GM23338 (cell line): ENCODE measurements around the gene CXCL6. TPM values are rescaled to one million over a fixed set of nuclear protein-coding genes. Genes with fewer than 3 reads are reported as not detected.

Experiments
- ATAC-seq: fragments of 200-7000 bp; cut with Tn5 transposase; 3 replicates; pipeline ENCODE4 v1.9.1; 2020
- DNase-seq: peaks from one replicate; pipeline ENCODE4 v3.0.0-alpha.2; 2015; ENCODE audit warnings: low spot score
- H2AFZ ChIP-seq: fragments of 200-600 bp; sonication (generic); 2 replicates; pipeline ENCODE4 v1.8.0; 2016; ENCODE audit warnings: antibody characterized with exemption, mild to moderate bottlenecking, moderate library complexity
- H3F3A ChIP-seq: fragments of 200-600 bp; sonication (generic); replicated peaks from 2 replicates; pipeline ENCODE4 v1.8.0; 2017; ENCODE audit warnings: antibody characterized with exemption, mixed run types, low read depth
- H3K27ac ChIP-seq: fragments of 200-600 bp; sonication (generic); 2 replicates; pipeline ENCODE4 v1.6.1; 2016; ENCODE audit warnings: low read depth
- H3K27me3 ChIP-seq: fragments of 200-600 bp; sonication (generic); 2 replicates; pipeline ENCODE4 v1.8.0; 2016; ENCODE audit warnings: mild to moderate bottlenecking, mixed run types, moderate library complexity; ENCODE audit not compliant: insufficient read depth
- H3K36me3 ChIP-seq: fragments of 200-600 bp; sonication (generic); 2 replicates; pipeline ENCODE4 v1.8.0; 2016; ENCODE audit warnings: mild to moderate bottlenecking; ENCODE audit not compliant: insufficient read depth
- H3K4me1 ChIP-seq: fragments of 200-600 bp; sonication (generic); 2 replicates; pipeline ENCODE4 v1.8.0; 2016; ENCODE audit warnings: mild to moderate bottlenecking, moderate library complexity; ENCODE audit not compliant: insufficient read depth
- H3K4me2 ChIP-seq: fragments of 200-600 bp; sonication (generic); 2 replicates; pipeline ENCODE4 v1.7.1; 2017; ENCODE audit warnings: mixed run types
- H3K4me3 ChIP-seq: fragments of 200-600 bp; sonication (generic); 2 replicates; pipeline ENCODE4 v1.6.1; 2016; ENCODE audit warnings: mixed run types
- H3K79me2 ChIP-seq: fragments of 200-600 bp; sonication (generic); replicated peaks from 2 replicates; pipeline ENCODE4 v1.8.0; 2017; ENCODE audit warnings: mild to moderate bottlenecking; ENCODE audit not compliant: insufficient read depth
- H3K9me2 ChIP-seq: fragments of 200-600 bp; sonication (generic); 2 replicates; pipeline ENCODE4 v1.8.0; 2017; ENCODE audit not compliant: insufficient read depth
- H4K20me1 ChIP-seq: fragments of 200-600 bp; sonication (generic); replicated peaks from 2 replicates; pipeline ENCODE4 v1.8.0; 2017; ENCODE audit warnings: mild to moderate bottlenecking; ENCODE audit not compliant: insufficient read depth
- H3K27ac Mint-ChIP-seq: 2 replicates; pipeline ENCODE4 v1.8.0; 2020; ENCODE audit warnings: inconsistent platforms, mild to moderate bottlenecking, moderate library complexity, mixed read lengths
- H3K27me3 Mint-ChIP-seq: 3 replicates; pipeline ENCODE4 v1.8.0; 2022; ENCODE audit warnings: low read depth, mild to moderate bottlenecking, moderate library complexity, mixed read lengths, inconsistent platforms; ENCODE audit not compliant: insufficient read depth, poor library complexity
- H3K36me3 Mint-ChIP-seq: 3 replicates; pipeline ENCODE4 v1.8.0; 2021; ENCODE audit warnings: low read depth, mild to moderate bottlenecking, inconsistent platforms, moderate library complexity, mixed read lengths
- H3K4me1 Mint-ChIP-seq: 3 replicates; pipeline ENCODE4 v1.8.0; 2020; ENCODE audit warnings: mild to moderate bottlenecking, inconsistent platforms, mixed read lengths
- H3K4me3 Mint-ChIP-seq: 3 replicates; pipeline ENCODE4 v1.8.0; 2021; ENCODE audit warnings: moderate library complexity, mild to moderate bottlenecking, inconsistent platforms, mixed read lengths
- H3K9me3 Mint-ChIP-seq: 3 replicates; pipeline ENCODE4 v1.8.0; 2020; ENCODE audit warnings: moderate library complexity, mild to moderate bottlenecking, inconsistent platforms, mixed read lengths
- CREB1 ChIP-seq: fragments of 250-450 bp; sonication (Bioruptor Pico); IDR thresholded peaks from 2 replicates; pipeline ENCODE4 v1.5.0; 2020; ENCODE audit warnings: low read depth, mild to moderate bottlenecking, moderate library complexity
- EZH2 ChIP-seq: fragments of 200-600 bp; sonication (generic); IDR thresholded peaks from one replicate; pipeline ENCODE4 v1.8.0; 2017; ENCODE audit warnings: antibody characterized with exemption, mild to moderate bottlenecking, low read depth; ENCODE audit not compliant: unreplicated experiment
- EZH2phosphoT487 ChIP-seq: fragments of 200-600 bp; sonication (generic); IDR thresholded peaks from one replicate; pipeline ENCODE4 v1.8.1; 2018; ENCODE audit warnings: antibody characterized with exemption; ENCODE audit not compliant: unreplicated experiment
- JUNB ChIP-seq: IDR thresholded peaks from one replicate; pipeline ENCODE4 v1.6.1; 2016; ENCODE audit warnings: antibody characterized with exemption; ENCODE audit not compliant: unreplicated experiment
- NANOG ChIP-seq: IDR thresholded peaks from 2 replicates; pipeline ENCODE4 v1.6.1; 2016; ENCODE audit warnings: antibody characterized with exemption, borderline replicate concordance
- POLR2AphosphoS5 ChIP-seq: IDR thresholded peaks from 2 replicates; pipeline ENCODE4 v1.6.1; 2016; ENCODE audit warnings: antibody characterized with exemption, low read depth
- STAT1 ChIP-seq: IDR thresholded peaks from one replicate; pipeline ENCODE4 v1.6.1; 2016; ENCODE audit warnings: antibody characterized with exemption; ENCODE audit not compliant: unreplicated experiment
- ZNF114 ChIP-seq: fragments of 250-450 bp; sonication (Bioruptor Pico); IDR thresholded peaks from 2 replicates; pipeline ENCODE4 v1.5.0; 2020; ENCODE audit warnings: mild to moderate bottlenecking, moderate library complexity
- ZNF331 ChIP-seq: fragments of 250-450 bp; sonication (Bioruptor Pico); IDR thresholded peaks from 2 replicates; pipeline ENCODE4 v1.5.0; 2020; ENCODE audit warnings: low read depth, mild to moderate bottlenecking, moderate library complexity
- polyA plus RNA-seq: library from polyadenylated mRNA; unstranded; fragments of >200 nt; fragmentation: Nextera tagmentation; extraction: Ambion mirVana; gene quantifications from 2 replicates; pipeline ENCODE4 v1.2.1, GENCODE V29; 2016
- total RNA-seq: library from RNA; depleted of rRNA; stranded (reverse); fragments of >200 nt; shearing (Covaris generic); gene quantifications from 2 replicates; pipeline ENCODE4 v1.2.3, GENCODE V29; 2014
- TF ChIP-seq, protein P1 (sequence below): IDR thresholded peaks from one replicate; pipeline ENCODE4 v1.6.1; 2018; ENCODE audit warnings: antibody characterized with exemption; ENCODE audit not compliant: unreplicated experiment
- TF ChIP-seq, protein P2 (sequence below): fragments of 250-450 bp; sonication (Bioruptor Pico); IDR thresholded peaks from 2 replicates; pipeline ENCODE4 v1.5.0; 2020; ENCODE audit warnings: mild to moderate bottlenecking, moderate library complexity
- TF ChIP-seq, protein P3 (sequence below), 2 experiments: fragments of 200-600 bp in 1 of 2; sonication (generic) in 1 of 2; conservative IDR thresholded peaks; 2 replicates each; pipeline versions ENCODE4 v1.5.1 to v1.6.1; 2016 to 2017; ENCODE audit warnings: antibody characterized with exemption in 2 of 2, low read depth in 2 of 2, mild to moderate bottlenecking in 2 of 2, moderate library complexity in 1 of 2
- TF ChIP-seq, protein P4 (sequence below): IDR thresholded peaks from 2 replicates; pipeline ENCODE4 v1.6.1; 2016; ENCODE audit warnings: antibody characterized with exemption

Gene CXCL6
- total and polyA plus RNA-seq, 2 experiments from 2014 or later = 7.2 to 11.8 TPM

DNA sequence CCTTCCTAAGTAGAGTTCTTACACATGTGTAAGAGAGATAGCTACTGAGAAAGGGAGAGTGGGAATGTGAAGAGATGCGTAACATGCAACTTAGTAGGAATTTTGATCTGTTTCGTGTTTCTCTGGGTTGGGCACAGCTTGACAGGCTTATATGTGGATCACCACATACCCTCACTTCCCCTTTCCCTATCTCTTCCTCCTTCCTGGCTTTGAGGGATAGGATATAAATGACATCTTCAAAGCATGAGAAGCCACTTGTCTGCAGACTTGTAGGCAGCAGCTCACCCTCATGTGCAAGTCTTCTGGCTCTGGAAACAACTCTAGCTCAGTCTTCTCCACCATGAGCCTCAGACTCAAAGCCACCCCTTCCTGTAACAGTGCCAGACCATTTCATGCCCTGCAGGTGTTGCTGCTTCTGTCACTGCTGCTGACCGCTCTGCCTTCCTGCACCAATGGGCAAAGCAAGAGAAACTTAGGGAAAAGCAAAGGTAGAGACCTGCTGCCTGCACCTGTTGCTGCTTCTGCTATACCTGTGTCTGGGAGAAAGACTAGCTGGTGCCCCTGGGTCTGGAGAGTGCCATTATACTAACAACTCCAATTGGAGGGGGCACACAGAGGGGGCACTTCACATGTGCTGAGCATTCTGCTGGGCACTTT, 11.2 kb downstream of the CXCL6 start:
- no peak for ATAC-seq
- no peak for DNase-seq
- no peak overlapping the region for H2AFZ ChIP-seq
- no peak overlapping the region for H3K4me3 Mint-ChIP-seq
- no peaks in the 10 kb centered on the region for H3K36me3 Mint-ChIP-seq
- H3K79me2 ChIP-seq = no peaks in the 10 kb centered on the region
- no peak overlapping the region for H3K4me3 ChIP-seq
- H3K4me2 ChIP-seq = no peak overlapping the region
- H3K27me3 Mint-ChIP-seq = peaks cover 2% of the 10 kb centered on the region
- H3K27me3 ChIP-seq = 0 out of 2 replicates have a peak, but pooled peaks cover under 1% of the 10 kb centered on the region
- H3K4me1 Mint-ChIP-seq = peaks cover 24% of the 10 kb centered on the region
- peaks cover 8% of the 10 kb centered on the region; the same call in 1 of the 2 replicates for H3K4me1 ChIP-seq
- no peaks in the 10 kb centered on the region for H3K9me2 ChIP-seq
- no peaks in the 10 kb centered on the region for H3F3A ChIP-seq
- H4K20me1 ChIP-seq = no peaks in the 10 kb centered on the region
- H3K27ac Mint-ChIP-seq = no peak overlapping the region
- no peaks in the 10 kb centered on the region for H3K36me3 ChIP-seq
- no peaks in the 10 kb centered on the region for H3K9me3 Mint-ChIP-seq
- H3K27ac ChIP-seq = no peak overlapping the region
- TF ChIP-seq ZNF114 (CRISPR knock-in tag) = no peak
- TF ChIP-seq, protein P1, sequence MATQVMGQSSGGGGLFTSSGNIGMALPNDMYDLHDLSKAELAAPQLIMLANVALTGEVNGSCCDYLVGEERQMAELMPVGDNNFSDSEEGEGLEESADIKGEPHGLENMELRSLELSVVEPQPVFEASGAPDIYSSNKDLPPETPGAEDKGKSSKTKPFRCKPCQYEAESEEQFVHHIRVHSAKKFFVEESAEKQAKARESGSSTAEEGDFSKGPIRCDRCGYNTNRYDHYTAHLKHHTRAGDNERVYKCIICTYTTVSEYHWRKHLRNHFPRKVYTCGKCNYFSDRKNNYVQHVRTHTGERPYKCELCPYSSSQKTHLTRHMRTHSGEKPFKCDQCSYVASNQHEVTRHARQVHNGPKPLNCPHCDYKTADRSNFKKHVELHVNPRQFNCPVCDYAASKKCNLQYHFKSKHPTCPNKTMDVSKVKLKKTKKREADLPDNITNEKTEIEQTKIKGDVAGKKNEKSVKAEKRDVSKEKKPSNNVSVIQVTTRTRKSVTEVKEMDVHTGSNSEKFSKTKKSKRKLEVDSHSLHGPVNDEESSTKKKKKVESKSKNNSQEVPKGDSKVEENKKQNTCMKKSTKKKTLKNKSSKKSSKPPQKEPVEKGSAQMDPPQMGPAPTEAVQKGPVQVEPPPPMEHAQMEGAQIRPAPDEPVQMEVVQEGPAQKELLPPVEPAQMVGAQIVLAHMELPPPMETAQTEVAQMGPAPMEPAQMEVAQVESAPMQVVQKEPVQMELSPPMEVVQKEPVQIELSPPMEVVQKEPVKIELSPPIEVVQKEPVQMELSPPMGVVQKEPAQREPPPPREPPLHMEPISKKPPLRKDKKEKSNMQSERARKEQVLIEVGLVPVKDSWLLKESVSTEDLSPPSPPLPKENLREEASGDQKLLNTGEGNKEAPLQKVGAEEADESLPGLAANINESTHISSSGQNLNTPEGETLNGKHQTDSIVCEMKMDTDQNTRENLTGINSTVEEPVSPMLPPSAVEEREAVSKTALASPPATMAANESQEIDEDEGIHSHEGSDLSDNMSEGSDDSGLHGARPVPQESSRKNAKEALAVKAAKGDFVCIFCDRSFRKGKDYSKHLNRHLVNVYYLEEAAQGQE = no peak
- TF ChIP-seq, protein P2, sequence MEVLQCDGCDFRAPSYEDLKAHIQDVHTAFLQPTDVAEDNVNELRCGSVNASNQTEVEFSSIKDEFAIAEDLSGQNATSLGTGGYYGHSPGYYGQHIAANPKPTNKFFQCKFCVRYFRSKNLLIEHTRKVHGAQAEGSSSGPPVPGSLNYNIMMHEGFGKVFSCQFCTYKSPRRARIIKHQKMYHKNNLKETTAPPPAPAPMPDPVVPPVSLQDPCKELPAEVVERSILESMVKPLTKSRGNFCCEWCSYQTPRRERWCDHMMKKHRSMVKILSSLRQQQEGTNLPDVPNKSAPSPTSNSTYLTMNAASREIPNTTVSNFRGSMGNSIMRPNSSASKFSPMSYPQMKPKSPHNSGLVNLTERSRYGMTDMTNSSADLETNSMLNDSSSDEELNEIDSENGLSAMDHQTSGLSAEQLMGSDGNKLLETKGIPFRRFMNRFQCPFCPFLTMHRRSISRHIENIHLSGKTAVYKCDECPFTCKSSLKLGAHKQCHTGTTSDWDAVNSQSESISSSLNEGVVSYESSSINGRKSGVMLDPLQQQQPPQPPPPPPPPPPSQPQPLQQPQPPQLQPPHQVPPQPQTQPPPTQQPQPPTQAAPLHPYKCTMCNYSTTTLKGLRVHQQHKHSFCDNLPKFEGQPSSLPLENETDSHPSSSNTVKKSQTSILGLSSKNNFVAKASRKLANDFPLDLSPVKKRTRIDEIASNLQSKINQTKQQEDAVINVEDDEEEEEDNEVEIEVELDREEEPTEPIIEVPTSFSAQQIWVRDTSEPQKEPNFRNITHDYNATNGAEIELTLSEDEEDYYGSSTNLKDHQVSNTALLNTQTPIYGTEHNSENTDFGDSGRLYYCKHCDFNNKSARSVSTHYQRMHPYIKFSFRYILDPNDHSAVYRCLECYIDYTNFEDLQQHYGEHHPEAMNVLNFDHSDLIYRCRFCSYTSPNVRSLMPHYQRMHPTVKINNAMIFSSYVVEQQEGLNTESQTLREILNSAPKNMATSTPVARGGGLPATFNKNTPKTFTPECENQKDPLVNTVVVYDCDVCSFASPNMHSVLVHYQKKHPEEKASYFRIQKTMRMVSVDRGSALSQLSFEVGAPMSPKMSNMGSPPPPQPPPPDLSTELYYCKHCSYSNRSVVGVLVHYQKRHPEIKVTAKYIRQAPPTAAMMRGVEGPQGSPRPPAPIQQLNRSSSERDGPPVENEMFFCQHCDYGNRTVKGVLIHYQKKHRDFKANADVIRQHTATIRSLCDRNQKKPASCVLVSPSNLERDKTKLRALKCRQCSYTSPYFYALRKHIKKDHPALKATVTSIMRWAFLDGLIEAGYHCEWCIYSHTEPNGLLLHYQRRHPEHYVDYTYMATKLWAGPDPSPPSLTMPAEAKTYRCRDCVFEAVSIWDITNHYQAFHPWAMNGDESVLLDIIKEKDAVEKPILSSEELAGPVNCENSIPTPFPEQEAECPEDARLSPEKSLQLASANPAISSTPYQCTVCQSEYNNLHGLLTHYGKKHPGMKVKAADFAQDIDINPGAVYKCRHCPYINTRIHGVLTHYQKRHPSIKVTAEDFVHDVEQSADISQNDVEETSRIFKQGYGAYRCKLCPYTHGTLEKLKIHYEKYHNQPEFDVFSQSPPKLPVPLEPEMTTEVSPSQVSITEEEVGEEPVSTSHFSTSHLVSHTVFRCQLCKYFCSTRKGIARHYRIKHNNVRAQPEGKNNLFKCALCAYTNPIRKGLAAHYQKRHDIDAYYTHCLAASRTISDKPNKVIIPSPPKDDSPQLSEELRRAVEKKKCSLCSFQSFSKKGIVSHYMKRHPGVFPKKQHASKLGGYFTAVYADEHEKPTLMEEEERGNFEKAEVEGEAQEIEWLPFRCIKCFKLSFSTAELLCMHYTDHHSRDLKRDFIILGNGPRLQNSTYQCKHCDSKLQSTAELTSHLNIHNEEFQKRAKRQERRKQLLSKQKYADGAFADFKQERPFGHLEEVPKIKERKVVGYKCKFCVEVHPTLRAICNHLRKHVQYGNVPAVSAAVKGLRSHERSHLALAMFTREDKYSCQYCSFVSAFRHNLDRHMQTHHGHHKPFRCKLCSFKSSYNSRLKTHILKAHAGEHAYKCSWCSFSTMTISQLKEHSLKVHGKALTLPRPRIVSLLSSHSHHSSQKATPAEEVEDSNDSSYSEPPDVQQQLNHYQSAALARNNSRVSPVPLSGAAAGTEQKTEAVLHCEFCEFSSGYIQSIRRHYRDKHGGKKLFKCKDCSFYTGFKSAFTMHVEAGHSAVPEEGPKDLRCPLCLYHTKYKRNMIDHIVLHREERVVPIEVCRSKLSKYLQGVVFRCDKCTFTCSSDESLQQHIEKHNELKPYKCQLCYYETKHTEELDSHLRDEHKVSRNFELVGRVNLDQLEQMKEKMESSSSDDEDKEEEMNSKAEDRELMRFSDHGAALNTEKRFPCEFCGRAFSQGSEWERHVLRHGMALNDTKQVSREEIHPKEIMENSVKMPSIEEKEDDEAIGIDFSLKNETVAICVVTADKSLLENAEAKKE (CRISPR knock-in tag) = no peak
- TF ChIP-seq EZH2 = no peak
- no peak for TF ChIP-seq CREB1
- no peak for TF ChIP-seq STAT1
- TF ChIP-seq JUNB = no peak
- TF ChIP-seq NANOG = no peak
- TF ChIP-seq EZH2phosphoT487 = no peak
- TF ChIP-seq, protein P3, sequence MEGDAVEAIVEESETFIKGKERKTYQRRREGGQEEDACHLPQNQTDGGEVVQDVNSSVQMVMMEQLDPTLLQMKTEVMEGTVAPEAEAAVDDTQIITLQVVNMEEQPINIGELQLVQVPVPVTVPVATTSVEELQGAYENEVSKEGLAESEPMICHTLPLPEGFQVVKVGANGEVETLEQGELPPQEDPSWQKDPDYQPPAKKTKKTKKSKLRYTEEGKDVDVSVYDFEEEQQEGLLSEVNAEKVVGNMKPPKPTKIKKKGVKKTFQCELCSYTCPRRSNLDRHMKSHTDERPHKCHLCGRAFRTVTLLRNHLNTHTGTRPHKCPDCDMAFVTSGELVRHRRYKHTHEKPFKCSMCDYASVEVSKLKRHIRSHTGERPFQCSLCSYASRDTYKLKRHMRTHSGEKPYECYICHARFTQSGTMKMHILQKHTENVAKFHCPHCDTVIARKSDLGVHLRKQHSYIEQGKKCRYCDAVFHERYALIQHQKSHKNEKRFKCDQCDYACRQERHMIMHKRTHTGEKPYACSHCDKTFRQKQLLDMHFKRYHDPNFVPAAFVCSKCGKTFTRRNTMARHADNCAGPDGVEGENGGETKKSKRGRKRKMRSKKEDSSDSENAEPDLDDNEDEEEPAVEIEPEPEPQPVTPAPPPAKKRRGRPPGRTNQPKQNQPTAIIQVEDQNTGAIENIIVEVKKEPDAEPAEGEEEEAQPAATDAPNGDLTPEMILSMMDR (conservative IDR thresholded peaks at IDR 0.05; ENCODE audit: low read depth in 2 of 2) = no peak
- TF ChIP-seq ZNF331 (CRISPR knock-in tag) = no peak
- TF ChIP-seq, protein P4, sequence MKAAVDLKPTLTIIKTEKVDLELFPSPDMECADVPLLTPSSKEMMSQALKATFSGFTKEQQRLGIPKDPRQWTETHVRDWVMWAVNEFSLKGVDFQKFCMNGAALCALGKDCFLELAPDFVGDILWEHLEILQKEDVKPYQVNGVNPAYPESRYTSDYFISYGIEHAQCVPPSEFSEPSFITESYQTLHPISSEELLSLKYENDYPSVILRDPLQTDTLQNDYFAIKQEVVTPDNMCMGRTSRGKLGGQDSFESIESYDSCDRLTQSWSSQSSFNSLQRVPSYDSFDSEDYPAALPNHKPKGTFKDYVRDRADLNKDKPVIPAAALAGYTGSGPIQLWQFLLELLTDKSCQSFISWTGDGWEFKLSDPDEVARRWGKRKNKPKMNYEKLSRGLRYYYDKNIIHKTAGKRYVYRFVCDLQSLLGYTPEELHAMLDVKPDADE = no peak
- no peak for TF ChIP-seq POLR2AphosphoS5
